DND-41 (cell line): ENCODE data around the gene SLC6A9.

Experiments used
- EZH2 ChIP-seq: IDR thresholded peaks from 3 replicates; pipeline ENCODE4 v1.6.1; 2012; ENCODE audit warnings: borderline replicate concordance, low read depth, mild to moderate bottlenecking, moderate library complexity, low read length, inconsistent platforms; ENCODE audit not compliant: severe bottlenecking
- TF ChIP-seq, protein P1 (sequence below): IDR thresholded peaks from 2 replicates; pipeline ENCODE4 v1.5.1; 2012; ENCODE audit warnings: borderline replicate concordance, low read length, moderate library complexity, mild to moderate bottlenecking; ENCODE audit not compliant: poor library complexity, severe bottlenecking; ENCODE audit errors: extremely low read depth

DNA sequence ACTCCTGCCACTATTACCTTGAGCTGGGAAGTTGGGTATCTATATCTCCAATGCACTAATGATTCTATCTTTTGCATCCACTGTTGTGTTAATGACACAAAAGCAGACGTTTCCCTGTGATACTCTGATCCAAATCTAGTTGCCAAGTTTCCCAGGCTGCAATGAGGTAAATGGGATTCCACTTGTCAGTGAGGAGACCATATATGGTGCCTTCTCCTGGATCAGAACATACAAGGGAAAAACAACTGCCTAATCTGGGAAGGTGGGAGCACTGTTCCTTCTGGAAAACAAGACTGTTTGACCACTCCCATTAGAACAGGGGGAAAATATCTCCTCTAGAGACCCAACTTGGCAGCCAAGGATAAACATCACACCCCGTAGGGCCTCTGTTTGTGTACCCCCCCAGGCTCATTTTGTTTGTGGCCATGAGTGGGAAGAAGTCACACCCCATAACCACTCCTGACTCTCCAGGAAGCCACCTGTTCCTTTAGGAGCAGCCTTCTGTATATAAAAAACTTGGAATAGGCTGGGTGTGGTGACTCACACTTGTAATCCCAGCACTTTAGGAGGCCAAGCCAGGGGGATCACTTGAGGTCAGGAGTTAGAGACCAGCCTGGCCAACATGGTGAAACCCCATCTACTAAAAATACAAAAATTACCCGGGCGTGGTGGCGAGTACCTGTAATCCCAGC lies 28.5 kb upstream of the SLC6A9 start:
- TF ChIP-seq, protein P1, sequence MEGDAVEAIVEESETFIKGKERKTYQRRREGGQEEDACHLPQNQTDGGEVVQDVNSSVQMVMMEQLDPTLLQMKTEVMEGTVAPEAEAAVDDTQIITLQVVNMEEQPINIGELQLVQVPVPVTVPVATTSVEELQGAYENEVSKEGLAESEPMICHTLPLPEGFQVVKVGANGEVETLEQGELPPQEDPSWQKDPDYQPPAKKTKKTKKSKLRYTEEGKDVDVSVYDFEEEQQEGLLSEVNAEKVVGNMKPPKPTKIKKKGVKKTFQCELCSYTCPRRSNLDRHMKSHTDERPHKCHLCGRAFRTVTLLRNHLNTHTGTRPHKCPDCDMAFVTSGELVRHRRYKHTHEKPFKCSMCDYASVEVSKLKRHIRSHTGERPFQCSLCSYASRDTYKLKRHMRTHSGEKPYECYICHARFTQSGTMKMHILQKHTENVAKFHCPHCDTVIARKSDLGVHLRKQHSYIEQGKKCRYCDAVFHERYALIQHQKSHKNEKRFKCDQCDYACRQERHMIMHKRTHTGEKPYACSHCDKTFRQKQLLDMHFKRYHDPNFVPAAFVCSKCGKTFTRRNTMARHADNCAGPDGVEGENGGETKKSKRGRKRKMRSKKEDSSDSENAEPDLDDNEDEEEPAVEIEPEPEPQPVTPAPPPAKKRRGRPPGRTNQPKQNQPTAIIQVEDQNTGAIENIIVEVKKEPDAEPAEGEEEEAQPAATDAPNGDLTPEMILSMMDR, result no peak
- TF ChIP-seq EZH2, result no peak
